GM23338 (cell line): ENCODE results near the gene ITGB3. TPM values are rescaled to one million over a fixed set of nuclear protein-coding genes. Genes with fewer than 3 reads are reported as not detected.

Experiments
- ATAC-seq: fragments of 200-7000 bp; cut with Tn5 transposase; 3 replicates; pipeline ENCODE4 v1.9.1; 2020
- DNase-seq: peaks from one replicate; pipeline ENCODE4 v3.0.0-alpha.2; 2015; ENCODE audit warnings: low spot score
- H2AFZ ChIP-seq: fragments of 200-600 bp; sonication (generic); 2 replicates; pipeline ENCODE4 v1.8.0; 2016; ENCODE audit warnings: antibody characterized with exemption, mild to moderate bottlenecking, moderate library complexity
- H3F3A ChIP-seq: fragments of 200-600 bp; sonication (generic); replicated peaks from 2 replicates; pipeline ENCODE4 v1.8.0; 2017; ENCODE audit warnings: antibody characterized with exemption, mixed run types, low read depth
- H3K27ac ChIP-seq: fragments of 200-600 bp; sonication (generic); 2 replicates; pipeline ENCODE4 v1.6.1; 2016; ENCODE audit warnings: low read depth
- H3K27me3 ChIP-seq: fragments of 200-600 bp; sonication (generic); 2 replicates; pipeline ENCODE4 v1.8.0; 2016; ENCODE audit warnings: mild to moderate bottlenecking, mixed run types, moderate library complexity; ENCODE audit not compliant: insufficient read depth
- H3K36me3 ChIP-seq: fragments of 200-600 bp; sonication (generic); 2 replicates; pipeline ENCODE4 v1.8.0; 2016; ENCODE audit warnings: mild to moderate bottlenecking; ENCODE audit not compliant: insufficient read depth
- H3K4me1 ChIP-seq: fragments of 200-600 bp; sonication (generic); 2 replicates; pipeline ENCODE4 v1.8.0; 2016; ENCODE audit warnings: mild to moderate bottlenecking, moderate library complexity; ENCODE audit not compliant: insufficient read depth
- H3K4me2 ChIP-seq: fragments of 200-600 bp; sonication (generic); 2 replicates; pipeline ENCODE4 v1.7.1; 2017; ENCODE audit warnings: mixed run types
- H3K4me3 ChIP-seq: fragments of 200-600 bp; sonication (generic); 2 replicates; pipeline ENCODE4 v1.6.1; 2016; ENCODE audit warnings: mixed run types
- H3K79me2 ChIP-seq: fragments of 200-600 bp; sonication (generic); replicated peaks from 2 replicates; pipeline ENCODE4 v1.8.0; 2017; ENCODE audit warnings: mild to moderate bottlenecking; ENCODE audit not compliant: insufficient read depth
- H3K9me2 ChIP-seq: fragments of 200-600 bp; sonication (generic); 2 replicates; pipeline ENCODE4 v1.8.0; 2017; ENCODE audit not compliant: insufficient read depth
- H4K20me1 ChIP-seq: fragments of 200-600 bp; sonication (generic); replicated peaks from 2 replicates; pipeline ENCODE4 v1.8.0; 2017; ENCODE audit warnings: mild to moderate bottlenecking; ENCODE audit not compliant: insufficient read depth
- H3K27ac Mint-ChIP-seq: 2 replicates; pipeline ENCODE4 v1.8.0; 2020; ENCODE audit warnings: inconsistent platforms, mild to moderate bottlenecking, moderate library complexity, mixed read lengths
- H3K27me3 Mint-ChIP-seq: 3 replicates; pipeline ENCODE4 v1.8.0; 2022; ENCODE audit warnings: low read depth, mild to moderate bottlenecking, moderate library complexity, mixed read lengths, inconsistent platforms; ENCODE audit not compliant: insufficient read depth, poor library complexity
- H3K36me3 Mint-ChIP-seq: 3 replicates; pipeline ENCODE4 v1.8.0; 2021; ENCODE audit warnings: low read depth, mild to moderate bottlenecking, inconsistent platforms, moderate library complexity, mixed read lengths
- H3K4me1 Mint-ChIP-seq: 3 replicates; pipeline ENCODE4 v1.8.0; 2020; ENCODE audit warnings: mild to moderate bottlenecking, inconsistent platforms, mixed read lengths
- H3K4me3 Mint-ChIP-seq: 3 replicates; pipeline ENCODE4 v1.8.0; 2021; ENCODE audit warnings: moderate library complexity, mild to moderate bottlenecking, inconsistent platforms, mixed read lengths
- H3K9me3 Mint-ChIP-seq: 3 replicates; pipeline ENCODE4 v1.8.0; 2020; ENCODE audit warnings: moderate library complexity, mild to moderate bottlenecking, inconsistent platforms, mixed read lengths
- CREB1 ChIP-seq: fragments of 250-450 bp; sonication (Bioruptor Pico); IDR thresholded peaks from 2 replicates; pipeline ENCODE4 v1.5.0; 2020; ENCODE audit warnings: low read depth, mild to moderate bottlenecking, moderate library complexity
- EZH2 ChIP-seq: fragments of 200-600 bp; sonication (generic); IDR thresholded peaks from one replicate; pipeline ENCODE4 v1.8.0; 2017; ENCODE audit warnings: antibody characterized with exemption, mild to moderate bottlenecking, low read depth; ENCODE audit not compliant: unreplicated experiment
- EZH2phosphoT487 ChIP-seq: fragments of 200-600 bp; sonication (generic); IDR thresholded peaks from one replicate; pipeline ENCODE4 v1.8.1; 2018; ENCODE audit warnings: antibody characterized with exemption; ENCODE audit not compliant: unreplicated experiment
- NANOG ChIP-seq: IDR thresholded peaks from 2 replicates; pipeline ENCODE4 v1.6.1; 2016; ENCODE audit warnings: antibody characterized with exemption, borderline replicate concordance
- STAT1 ChIP-seq: IDR thresholded peaks from one replicate; pipeline ENCODE4 v1.6.1; 2016; ENCODE audit warnings: antibody characterized with exemption; ENCODE audit not compliant: unreplicated experiment
- ZNF114 ChIP-seq: fragments of 250-450 bp; sonication (Bioruptor Pico); IDR thresholded peaks from 2 replicates; pipeline ENCODE4 v1.5.0; 2020; ENCODE audit warnings: mild to moderate bottlenecking, moderate library complexity
- ZNF331 ChIP-seq: fragments of 250-450 bp; sonication (Bioruptor Pico); IDR thresholded peaks from 2 replicates; pipeline ENCODE4 v1.5.0; 2020; ENCODE audit warnings: low read depth, mild to moderate bottlenecking, moderate library complexity
- polyA plus RNA-seq: library from polyadenylated mRNA; unstranded; fragments of >200 nt; fragmentation: Nextera tagmentation; extraction: Ambion mirVana; gene quantifications from 2 replicates; pipeline ENCODE4 v1.2.1, GENCODE V29; 2016
- total RNA-seq: library from RNA; depleted of rRNA; stranded (reverse); fragments of >200 nt; shearing (Covaris generic); gene quantifications from 2 replicates; pipeline ENCODE4 v1.2.3, GENCODE V29; 2014
- TF ChIP-seq, protein P1 (sequence below): fragments of 250-450 bp; sonication (Bioruptor Pico); IDR thresholded peaks from 2 replicates; pipeline ENCODE4 v1.5.0; 2020; ENCODE audit warnings: mild to moderate bottlenecking, moderate library complexity
- TF ChIP-seq, protein P2 (sequence below), 2 experiments: fragments of 200-600 bp in 1 of 2; sonication (generic) in 1 of 2; conservative IDR thresholded peaks; 2 replicates each; pipeline versions ENCODE4 v1.5.1 to v1.6.1; 2016 to 2017; ENCODE audit warnings: antibody characterized with exemption in 2 of 2, low read depth in 2 of 2, mild to moderate bottlenecking in 2 of 2, moderate library complexity in 1 of 2
- TF ChIP-seq, protein P3 (sequence below): IDR thresholded peaks from one replicate; pipeline ENCODE4 v1.6.1; 2018; ENCODE audit warnings: antibody characterized with exemption; ENCODE audit not compliant: unreplicated experiment
- TF ChIP-seq, protein P4 (sequence below): IDR thresholded peaks from 2 replicates; pipeline ENCODE4 v1.6.1; 2016; ENCODE audit warnings: antibody characterized with exemption

The ITGB3 gene
- total and polyA plus RNA-seq, 2 experiments from 2014 or later: 0.52 TPM; not detected in 1

DNA sequence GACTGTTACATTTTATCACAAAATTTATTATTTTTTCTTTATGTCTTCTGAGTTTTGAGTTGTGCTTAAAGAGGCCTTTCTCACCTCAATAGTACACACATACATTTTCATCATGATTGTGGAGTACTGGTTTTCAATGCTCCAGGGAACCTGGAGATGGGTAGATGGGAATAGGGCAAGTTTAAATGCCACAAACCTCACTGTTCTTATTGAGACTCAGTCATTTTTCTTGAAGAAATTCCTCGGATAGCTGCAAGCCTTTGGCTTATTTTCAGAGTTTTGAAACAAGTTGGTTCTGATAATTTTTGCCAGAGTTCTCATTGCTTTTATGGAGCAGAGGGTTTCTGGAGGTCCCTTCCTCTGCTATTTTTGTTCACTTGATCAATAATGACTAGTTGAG, 105.0 kb downstream of the ITGB3 start:
- no peaks in the 10 kb centered on the region for H3K4me1 ChIP-seq
- H3F3A ChIP-seq: no peaks in the 10 kb centered on the region
- H3K36me3 Mint-ChIP-seq: peaks cover 15% of the 10 kb centered on the region
- no peaks in the 10 kb centered on the region for H3K79me2 ChIP-seq
- H3K4me1 Mint-ChIP-seq: no peaks in the 10 kb centered on the region
- peaks cover 18% of the 10 kb centered on the region for H3K9me3 Mint-ChIP-seq
- no peak overlapping the region for H3K4me2 ChIP-seq
- H3K4me3 Mint-ChIP-seq: no peak overlapping the region
- no peaks in the 10 kb centered on the region for H3K27me3 ChIP-seq
- no peaks in the 10 kb centered on the region for H3K36me3 ChIP-seq
- TF ChIP-seq, protein P1, sequence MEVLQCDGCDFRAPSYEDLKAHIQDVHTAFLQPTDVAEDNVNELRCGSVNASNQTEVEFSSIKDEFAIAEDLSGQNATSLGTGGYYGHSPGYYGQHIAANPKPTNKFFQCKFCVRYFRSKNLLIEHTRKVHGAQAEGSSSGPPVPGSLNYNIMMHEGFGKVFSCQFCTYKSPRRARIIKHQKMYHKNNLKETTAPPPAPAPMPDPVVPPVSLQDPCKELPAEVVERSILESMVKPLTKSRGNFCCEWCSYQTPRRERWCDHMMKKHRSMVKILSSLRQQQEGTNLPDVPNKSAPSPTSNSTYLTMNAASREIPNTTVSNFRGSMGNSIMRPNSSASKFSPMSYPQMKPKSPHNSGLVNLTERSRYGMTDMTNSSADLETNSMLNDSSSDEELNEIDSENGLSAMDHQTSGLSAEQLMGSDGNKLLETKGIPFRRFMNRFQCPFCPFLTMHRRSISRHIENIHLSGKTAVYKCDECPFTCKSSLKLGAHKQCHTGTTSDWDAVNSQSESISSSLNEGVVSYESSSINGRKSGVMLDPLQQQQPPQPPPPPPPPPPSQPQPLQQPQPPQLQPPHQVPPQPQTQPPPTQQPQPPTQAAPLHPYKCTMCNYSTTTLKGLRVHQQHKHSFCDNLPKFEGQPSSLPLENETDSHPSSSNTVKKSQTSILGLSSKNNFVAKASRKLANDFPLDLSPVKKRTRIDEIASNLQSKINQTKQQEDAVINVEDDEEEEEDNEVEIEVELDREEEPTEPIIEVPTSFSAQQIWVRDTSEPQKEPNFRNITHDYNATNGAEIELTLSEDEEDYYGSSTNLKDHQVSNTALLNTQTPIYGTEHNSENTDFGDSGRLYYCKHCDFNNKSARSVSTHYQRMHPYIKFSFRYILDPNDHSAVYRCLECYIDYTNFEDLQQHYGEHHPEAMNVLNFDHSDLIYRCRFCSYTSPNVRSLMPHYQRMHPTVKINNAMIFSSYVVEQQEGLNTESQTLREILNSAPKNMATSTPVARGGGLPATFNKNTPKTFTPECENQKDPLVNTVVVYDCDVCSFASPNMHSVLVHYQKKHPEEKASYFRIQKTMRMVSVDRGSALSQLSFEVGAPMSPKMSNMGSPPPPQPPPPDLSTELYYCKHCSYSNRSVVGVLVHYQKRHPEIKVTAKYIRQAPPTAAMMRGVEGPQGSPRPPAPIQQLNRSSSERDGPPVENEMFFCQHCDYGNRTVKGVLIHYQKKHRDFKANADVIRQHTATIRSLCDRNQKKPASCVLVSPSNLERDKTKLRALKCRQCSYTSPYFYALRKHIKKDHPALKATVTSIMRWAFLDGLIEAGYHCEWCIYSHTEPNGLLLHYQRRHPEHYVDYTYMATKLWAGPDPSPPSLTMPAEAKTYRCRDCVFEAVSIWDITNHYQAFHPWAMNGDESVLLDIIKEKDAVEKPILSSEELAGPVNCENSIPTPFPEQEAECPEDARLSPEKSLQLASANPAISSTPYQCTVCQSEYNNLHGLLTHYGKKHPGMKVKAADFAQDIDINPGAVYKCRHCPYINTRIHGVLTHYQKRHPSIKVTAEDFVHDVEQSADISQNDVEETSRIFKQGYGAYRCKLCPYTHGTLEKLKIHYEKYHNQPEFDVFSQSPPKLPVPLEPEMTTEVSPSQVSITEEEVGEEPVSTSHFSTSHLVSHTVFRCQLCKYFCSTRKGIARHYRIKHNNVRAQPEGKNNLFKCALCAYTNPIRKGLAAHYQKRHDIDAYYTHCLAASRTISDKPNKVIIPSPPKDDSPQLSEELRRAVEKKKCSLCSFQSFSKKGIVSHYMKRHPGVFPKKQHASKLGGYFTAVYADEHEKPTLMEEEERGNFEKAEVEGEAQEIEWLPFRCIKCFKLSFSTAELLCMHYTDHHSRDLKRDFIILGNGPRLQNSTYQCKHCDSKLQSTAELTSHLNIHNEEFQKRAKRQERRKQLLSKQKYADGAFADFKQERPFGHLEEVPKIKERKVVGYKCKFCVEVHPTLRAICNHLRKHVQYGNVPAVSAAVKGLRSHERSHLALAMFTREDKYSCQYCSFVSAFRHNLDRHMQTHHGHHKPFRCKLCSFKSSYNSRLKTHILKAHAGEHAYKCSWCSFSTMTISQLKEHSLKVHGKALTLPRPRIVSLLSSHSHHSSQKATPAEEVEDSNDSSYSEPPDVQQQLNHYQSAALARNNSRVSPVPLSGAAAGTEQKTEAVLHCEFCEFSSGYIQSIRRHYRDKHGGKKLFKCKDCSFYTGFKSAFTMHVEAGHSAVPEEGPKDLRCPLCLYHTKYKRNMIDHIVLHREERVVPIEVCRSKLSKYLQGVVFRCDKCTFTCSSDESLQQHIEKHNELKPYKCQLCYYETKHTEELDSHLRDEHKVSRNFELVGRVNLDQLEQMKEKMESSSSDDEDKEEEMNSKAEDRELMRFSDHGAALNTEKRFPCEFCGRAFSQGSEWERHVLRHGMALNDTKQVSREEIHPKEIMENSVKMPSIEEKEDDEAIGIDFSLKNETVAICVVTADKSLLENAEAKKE: no peak
- TF ChIP-seq NANOG (no peak), CREB1 (CRISPR knock-in tag) (no peak), EZH2 (no peak), ZNF114 (no peak), EZH2phosphoT487 (no peak), STAT1 (no peak), ZNF331 (CRISPR knock-in tag) (no peak)
- TF ChIP-seq, protein P2, sequence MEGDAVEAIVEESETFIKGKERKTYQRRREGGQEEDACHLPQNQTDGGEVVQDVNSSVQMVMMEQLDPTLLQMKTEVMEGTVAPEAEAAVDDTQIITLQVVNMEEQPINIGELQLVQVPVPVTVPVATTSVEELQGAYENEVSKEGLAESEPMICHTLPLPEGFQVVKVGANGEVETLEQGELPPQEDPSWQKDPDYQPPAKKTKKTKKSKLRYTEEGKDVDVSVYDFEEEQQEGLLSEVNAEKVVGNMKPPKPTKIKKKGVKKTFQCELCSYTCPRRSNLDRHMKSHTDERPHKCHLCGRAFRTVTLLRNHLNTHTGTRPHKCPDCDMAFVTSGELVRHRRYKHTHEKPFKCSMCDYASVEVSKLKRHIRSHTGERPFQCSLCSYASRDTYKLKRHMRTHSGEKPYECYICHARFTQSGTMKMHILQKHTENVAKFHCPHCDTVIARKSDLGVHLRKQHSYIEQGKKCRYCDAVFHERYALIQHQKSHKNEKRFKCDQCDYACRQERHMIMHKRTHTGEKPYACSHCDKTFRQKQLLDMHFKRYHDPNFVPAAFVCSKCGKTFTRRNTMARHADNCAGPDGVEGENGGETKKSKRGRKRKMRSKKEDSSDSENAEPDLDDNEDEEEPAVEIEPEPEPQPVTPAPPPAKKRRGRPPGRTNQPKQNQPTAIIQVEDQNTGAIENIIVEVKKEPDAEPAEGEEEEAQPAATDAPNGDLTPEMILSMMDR (conservative IDR thresholded peaks at IDR 0.05; ENCODE audit: low read depth in 2 of 2): no peak
- TF ChIP-seq, protein P3, sequence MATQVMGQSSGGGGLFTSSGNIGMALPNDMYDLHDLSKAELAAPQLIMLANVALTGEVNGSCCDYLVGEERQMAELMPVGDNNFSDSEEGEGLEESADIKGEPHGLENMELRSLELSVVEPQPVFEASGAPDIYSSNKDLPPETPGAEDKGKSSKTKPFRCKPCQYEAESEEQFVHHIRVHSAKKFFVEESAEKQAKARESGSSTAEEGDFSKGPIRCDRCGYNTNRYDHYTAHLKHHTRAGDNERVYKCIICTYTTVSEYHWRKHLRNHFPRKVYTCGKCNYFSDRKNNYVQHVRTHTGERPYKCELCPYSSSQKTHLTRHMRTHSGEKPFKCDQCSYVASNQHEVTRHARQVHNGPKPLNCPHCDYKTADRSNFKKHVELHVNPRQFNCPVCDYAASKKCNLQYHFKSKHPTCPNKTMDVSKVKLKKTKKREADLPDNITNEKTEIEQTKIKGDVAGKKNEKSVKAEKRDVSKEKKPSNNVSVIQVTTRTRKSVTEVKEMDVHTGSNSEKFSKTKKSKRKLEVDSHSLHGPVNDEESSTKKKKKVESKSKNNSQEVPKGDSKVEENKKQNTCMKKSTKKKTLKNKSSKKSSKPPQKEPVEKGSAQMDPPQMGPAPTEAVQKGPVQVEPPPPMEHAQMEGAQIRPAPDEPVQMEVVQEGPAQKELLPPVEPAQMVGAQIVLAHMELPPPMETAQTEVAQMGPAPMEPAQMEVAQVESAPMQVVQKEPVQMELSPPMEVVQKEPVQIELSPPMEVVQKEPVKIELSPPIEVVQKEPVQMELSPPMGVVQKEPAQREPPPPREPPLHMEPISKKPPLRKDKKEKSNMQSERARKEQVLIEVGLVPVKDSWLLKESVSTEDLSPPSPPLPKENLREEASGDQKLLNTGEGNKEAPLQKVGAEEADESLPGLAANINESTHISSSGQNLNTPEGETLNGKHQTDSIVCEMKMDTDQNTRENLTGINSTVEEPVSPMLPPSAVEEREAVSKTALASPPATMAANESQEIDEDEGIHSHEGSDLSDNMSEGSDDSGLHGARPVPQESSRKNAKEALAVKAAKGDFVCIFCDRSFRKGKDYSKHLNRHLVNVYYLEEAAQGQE: no peak
- TF ChIP-seq, protein P4, sequence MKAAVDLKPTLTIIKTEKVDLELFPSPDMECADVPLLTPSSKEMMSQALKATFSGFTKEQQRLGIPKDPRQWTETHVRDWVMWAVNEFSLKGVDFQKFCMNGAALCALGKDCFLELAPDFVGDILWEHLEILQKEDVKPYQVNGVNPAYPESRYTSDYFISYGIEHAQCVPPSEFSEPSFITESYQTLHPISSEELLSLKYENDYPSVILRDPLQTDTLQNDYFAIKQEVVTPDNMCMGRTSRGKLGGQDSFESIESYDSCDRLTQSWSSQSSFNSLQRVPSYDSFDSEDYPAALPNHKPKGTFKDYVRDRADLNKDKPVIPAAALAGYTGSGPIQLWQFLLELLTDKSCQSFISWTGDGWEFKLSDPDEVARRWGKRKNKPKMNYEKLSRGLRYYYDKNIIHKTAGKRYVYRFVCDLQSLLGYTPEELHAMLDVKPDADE: no peak
- no peaks in the 10 kb centered on the region for H3K9me2 ChIP-seq
- H2AFZ ChIP-seq: no peak overlapping the region
- no peak overlapping the region for H3K27ac ChIP-seq
- no peaks in the 10 kb centered on the region for H4K20me1 ChIP-seq
- DNase-seq (no peak), ATAC-seq (no peak)
- H3K27me3 Mint-ChIP-seq: peaks cover 3% of the 10 kb centered on the region
- H3K27ac Mint-ChIP-seq: no peak overlapping the region
- no peak overlapping the region for H3K4me3 ChIP-seq
